Measurements from ENCODE around the gene ALG8.

DNA sequence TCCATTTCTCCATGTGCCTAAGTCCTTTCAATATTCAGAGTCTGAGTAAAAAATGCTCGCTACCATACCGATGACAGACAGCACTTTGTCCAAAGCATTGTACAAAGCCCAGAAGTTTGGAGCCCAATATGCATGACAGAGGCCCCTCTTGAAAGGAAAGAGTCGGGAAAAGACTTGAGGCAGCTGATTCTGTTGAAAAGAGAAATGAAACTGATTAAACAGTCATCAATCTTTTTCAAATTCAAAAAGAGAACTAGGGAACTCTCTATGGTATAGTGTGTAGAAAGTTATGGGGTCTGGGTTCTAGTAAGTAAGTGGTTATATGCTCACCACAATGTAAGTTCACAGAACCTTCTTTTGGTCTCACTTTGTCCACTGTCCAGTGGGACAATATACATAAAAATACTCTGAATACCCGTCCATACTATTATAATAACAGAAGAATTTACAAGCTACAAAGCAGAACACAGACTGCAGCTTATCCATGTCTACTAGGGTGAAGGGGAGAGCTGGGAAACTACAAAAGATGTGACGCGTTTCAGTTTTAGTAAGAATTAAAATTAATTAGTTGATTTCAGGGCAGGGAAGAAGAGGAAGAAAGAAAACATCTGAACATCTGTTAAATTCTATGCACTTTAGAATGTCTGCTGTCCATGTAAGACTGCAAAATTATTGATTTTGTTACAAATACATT is 26.7 kb downstream of the ALG8 start:
- TF ChIP-seq SMC3 (IDR thresholded peaks at IDR 0.05; ENCODE audit: low read depth, low read length): no peak
- TF ChIP-seq, protein P1, sequence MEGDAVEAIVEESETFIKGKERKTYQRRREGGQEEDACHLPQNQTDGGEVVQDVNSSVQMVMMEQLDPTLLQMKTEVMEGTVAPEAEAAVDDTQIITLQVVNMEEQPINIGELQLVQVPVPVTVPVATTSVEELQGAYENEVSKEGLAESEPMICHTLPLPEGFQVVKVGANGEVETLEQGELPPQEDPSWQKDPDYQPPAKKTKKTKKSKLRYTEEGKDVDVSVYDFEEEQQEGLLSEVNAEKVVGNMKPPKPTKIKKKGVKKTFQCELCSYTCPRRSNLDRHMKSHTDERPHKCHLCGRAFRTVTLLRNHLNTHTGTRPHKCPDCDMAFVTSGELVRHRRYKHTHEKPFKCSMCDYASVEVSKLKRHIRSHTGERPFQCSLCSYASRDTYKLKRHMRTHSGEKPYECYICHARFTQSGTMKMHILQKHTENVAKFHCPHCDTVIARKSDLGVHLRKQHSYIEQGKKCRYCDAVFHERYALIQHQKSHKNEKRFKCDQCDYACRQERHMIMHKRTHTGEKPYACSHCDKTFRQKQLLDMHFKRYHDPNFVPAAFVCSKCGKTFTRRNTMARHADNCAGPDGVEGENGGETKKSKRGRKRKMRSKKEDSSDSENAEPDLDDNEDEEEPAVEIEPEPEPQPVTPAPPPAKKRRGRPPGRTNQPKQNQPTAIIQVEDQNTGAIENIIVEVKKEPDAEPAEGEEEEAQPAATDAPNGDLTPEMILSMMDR (IDR thresholded peaks at IDR 0.05): no peak
